H9 (cell line): ENCODE results near the gene ADGRD1. TPM values are rescaled to one million over a fixed set of nuclear protein-coding genes. Genes with fewer than 3 reads are reported as not detected.

ENCODE experiments used
- DNase-seq: peaks from one replicate; pipeline ENCODE4 v3.0.0-alpha.2; 2017
- H2AFZ ChIP-seq: one replicate; pipeline ENCODE4 v1.6.1; 2013; ENCODE audit warnings: mild to moderate bottlenecking, low read length, control low read depth, moderate library complexity
- H2AK5ac ChIP-seq: 2 replicates; pipeline ENCODE4 v1.6.1; 2013; ENCODE audit warnings: low read length, control low read depth, mixed read lengths; ENCODE audit not compliant: insufficient read length
- H2BK120ac ChIP-seq: one replicate; pipeline ENCODE4 v1.6.1; 2013; ENCODE audit warnings: low read depth, mild to moderate bottlenecking, low read length, control low read depth, inconsistent platforms; ENCODE audit not compliant: poor library complexity, severe bottlenecking
- H2BK12ac ChIP-seq: 2 replicates; pipeline ENCODE4 v1.6.1; 2013; ENCODE audit warnings: low read length, control low read depth, mixed read lengths, low read depth; ENCODE audit not compliant: insufficient read length
- H2BK15ac ChIP-seq: 2 replicates; pipeline ENCODE4 v1.6.1; 2013; ENCODE audit warnings: low read depth, low read length, control low read depth
- H2BK20ac ChIP-seq: one replicate; pipeline ENCODE4 v1.6.1; 2013; ENCODE audit warnings: low read depth, mild to moderate bottlenecking, low read length, control low read depth, inconsistent platforms; ENCODE audit not compliant: poor library complexity, severe bottlenecking
- H2BK5ac ChIP-seq: 2 replicates; pipeline ENCODE4 v1.6.1; 2013; ENCODE audit warnings: low read length, control low read depth, mixed read lengths; ENCODE audit not compliant: insufficient read length
- H3K14ac ChIP-seq: 2 replicates; pipeline ENCODE4 v1.6.1; 2013; ENCODE audit warnings: low read length, control low read depth; ENCODE audit not compliant: insufficient read depth
- H3K18ac ChIP-seq: 2 replicates; pipeline ENCODE4 v1.6.1; 2013; ENCODE audit warnings: low read depth, mild to moderate bottlenecking, mixed read lengths, low read length, control low read depth; ENCODE audit not compliant: insufficient read length
- H3K23ac ChIP-seq: 2 replicates; pipeline ENCODE4 v1.6.1; 2013; ENCODE audit warnings: low read length, control low read depth, mixed read lengths, low read depth; ENCODE audit not compliant: insufficient read length
- H3K23me2 ChIP-seq: 2 replicates; pipeline ENCODE4 v1.6.1; 2013; ENCODE audit warnings: low read depth, mild to moderate bottlenecking, mixed read lengths, low read length, control low read depth; ENCODE audit not compliant: insufficient read length, poor library complexity, severe bottlenecking
- H3K27ac ChIP-seq: 2 replicates; pipeline ENCODE4 v1.5.1; 2013; ENCODE audit warnings: low read length, control low read depth, mixed read lengths, low read depth; ENCODE audit not compliant: insufficient read length
- H3K27me3 ChIP-seq: 2 replicates; pipeline ENCODE4 v1.6.1; 2013; ENCODE audit warnings: low read length, control low read depth, inconsistent platforms; ENCODE audit not compliant: insufficient read depth
- H3K4ac ChIP-seq: 2 replicates; pipeline ENCODE4 v1.6.1; 2013; ENCODE audit warnings: low read depth, mild to moderate bottlenecking, control low read depth, inconsistent platforms, low read length, moderate library complexity
- H3K4me1 ChIP-seq: 2 replicates; pipeline ENCODE4 v1.6.1; 2013; ENCODE audit warnings: low read length, control low read depth, inconsistent platforms; ENCODE audit not compliant: insufficient read depth
- H3K4me2 ChIP-seq: 2 replicates; pipeline ENCODE4 v1.6.1; 2013; ENCODE audit warnings: low read length, control low read depth, mixed read lengths; ENCODE audit not compliant: insufficient read length, insufficient read depth
- H3K56ac ChIP-seq: 2 replicates; pipeline ENCODE4 v1.6.1; 2013; ENCODE audit warnings: low read depth, mild to moderate bottlenecking, mixed read lengths, low read length, control low read depth; ENCODE audit not compliant: insufficient read length
- H3K79me1 ChIP-seq: 2 replicates; pipeline ENCODE4 v1.6.1; 2013; ENCODE audit warnings: low read depth, mild to moderate bottlenecking, moderate library complexity, low read length, control low read depth, inconsistent platforms; ENCODE audit not compliant: insufficient read depth, poor library complexity, severe bottlenecking
- H3K79me2 ChIP-seq: 2 replicates; pipeline ENCODE4 v1.6.1; 2013; ENCODE audit warnings: low read length, control low read depth, inconsistent platforms; ENCODE audit not compliant: insufficient read depth
- H3K9ac ChIP-seq: 2 replicates; pipeline ENCODE4 v1.6.1; 2013; ENCODE audit warnings: low read length, control low read depth, mixed read lengths; ENCODE audit not compliant: insufficient read length; ENCODE audit errors: extremely low read depth
- H3K9me3 ChIP-seq: one replicate; pipeline ENCODE4 v1.6.1; 2013; ENCODE audit warnings: low read depth, low read length, inconsistent platforms; ENCODE audit not compliant: control insufficient read depth
- H3T11ph ChIP-seq: one replicate; pipeline ENCODE4 v1.6.1; 2013; ENCODE audit warnings: mild to moderate bottlenecking, low read length, control low read depth, inconsistent platforms
- H4K20me1 ChIP-seq: one replicate; pipeline ENCODE4 v1.6.1; 2013; ENCODE audit not compliant: control insufficient read depth, insufficient read length, insufficient read depth
- H4K5ac ChIP-seq: 2 replicates; pipeline ENCODE4 v1.6.1; 2013; ENCODE audit warnings: low read depth, mild to moderate bottlenecking, mixed read lengths, low read length, control low read depth; ENCODE audit not compliant: insufficient read length
- H4K8ac ChIP-seq: replicated peaks from 2 replicates; pipeline ENCODE4 v1.6.1; 2013; ENCODE audit warnings: low read length, control low read depth, mixed read lengths, low read depth; ENCODE audit not compliant: insufficient read length
- H4K91ac ChIP-seq: 2 replicates; pipeline ENCODE4 v1.6.1; 2013; ENCODE audit warnings: low read depth, mild to moderate bottlenecking, moderate library complexity, mixed read lengths, low read length, control low read depth; ENCODE audit not compliant: insufficient read length
- H3K27ac Mint-ChIP-seq, 3 experiments: 2 replicates in 2 of 3; 3 replicates in 1 of 3; pipeline ENCODE4 v1.8.0; 2020 to 2021; ENCODE audit warnings: mixed read lengths in 3 of 3, mild to moderate bottlenecking in 1 of 3, moderate library complexity in 1 of 3
- H3K27me3 Mint-ChIP-seq: 2 replicates; pipeline ENCODE4 v1.8.0; 2021; ENCODE audit warnings: low read depth, mild to moderate bottlenecking, moderate library complexity, mixed read lengths
- H3K36me3 Mint-ChIP-seq, 3 experiments: 2 replicates in 2 of 3; 3 replicates in 1 of 3; pipeline ENCODE4 v1.8.0; 2020 to 2021; ENCODE audit warnings: low read depth in 3 of 3, mixed read lengths in 3 of 3; ENCODE audit not compliant: insufficient read depth in 1 of 3
- H3K4me1 Mint-ChIP-seq, 2 experiments: 2 replicates each; pipeline ENCODE4 v1.8.0; 2020; ENCODE audit warnings: mixed read lengths in 2 of 2
- H3K4me3 Mint-ChIP-seq, 2 experiments: 2 replicates in 1 of 2; 3 replicates in 1 of 2; pipeline ENCODE4 v1.8.0; 2020 to 2021; ENCODE audit warnings: mild to moderate bottlenecking in 2 of 2, mixed read lengths in 2 of 2, moderate library complexity in 1 of 2
- H3K9me3 Mint-ChIP-seq, 2 experiments: 2 replicates in 1 of 2; 3 replicates in 1 of 2; pipeline ENCODE4 v1.8.0; 2020; ENCODE audit warnings: mild to moderate bottlenecking in 2 of 2, mixed read lengths in 2 of 2, moderate library complexity in 1 of 2
- CTCF ChIP-seq: fragments of 200-600 bp; sonication (generic); conservative IDR thresholded peaks from 3 replicates; pipeline ENCODE4 v1.8.0; 2021; ENCODE audit warnings: antibody characterized with exemption, mild to moderate bottlenecking
- WGBS: extraction: QIAGEN DNeasy Blood & Tissue Kit; methylation state at CpG from one replicate; pipeline ENCODE4 v1.1.7; 2013; ENCODE audit warnings: missing lambda C conversion rate, low lambda C conversion rate, mixed read lengths; ENCODE audit not compliant: insufficient read length; ENCODE audit errors: extremely low coverage; 5-methylcytosine and 5-hydroxymethylcytosine counted together
- total RNA-seq: library from RNA; stranded (reverse); gene quantifications from 2 replicates; pipeline ENCODE4 v1.2.1, GENCODE V29; 2021

The ADGRD1 gene
- total RNA-seq, 1 experiment from 2014 or later = 0.52 TPM

- Mint-ChIP-seq H3K4me3 (no peak overlapping the region), H3K27me3 (peaks cover 7% of the 10 kb centered on the region), H3K27ac (no peak overlapping the region), H3K9me3 (peaks cover 3% of the 10 kb centered on the region in 2 experiments; a peak in 2 of 5 replicates), H3K4me1 (0 out of 4 replicates have a peak, but pooled peaks cover 0 to 2% of the 10 kb centered on the region in 2 experiments), H3K36me3 (no peaks in the 10 kb centered on the region)
- Histone ChIP-seq H3K18ac (no peak overlapping the region), H3K4me2 (no peak overlapping the region), H2BK15ac (no peak overlapping the region), H2BK120ac (no peak overlapping the region), H4K5ac (no peak overlapping the region), H2AK5ac (no peak overlapping the region), H3K14ac (no peak overlapping the region), H2BK5ac (no peak overlapping the region), H4K20me1 (no peaks in the 10 kb centered on the region), H2AFZ (no peak overlapping the region), H3K27ac (no peak overlapping the region), H3K9me3 (no peaks in the 10 kb centered on the region), H3K4me1 (no peaks in the 10 kb centered on the region), H3K79me2 (no peaks in the 10 kb centered on the region), H3K23me2 (no peaks in the 10 kb centered on the region), H3K9ac (no peak overlapping the region), H3T11ph (no peak overlapping the region), H2BK12ac (no peak overlapping the region), H2BK20ac (no peak overlapping the region), H3K23ac (no peak overlapping the region), H3K4ac (no peak overlapping the region), H3K79me1 (no peaks in the 10 kb centered on the region), H4K91ac (no peak overlapping the region), H3K56ac (no peak overlapping the region), H4K8ac (no peak overlapping the region), H3K27me3 (no peaks in the 10 kb centered on the region)
- DNase-seq = peak; percentile 15
- no CpG with 5 or more reads among the region's 23 CpGs for WGBS
- no peak for TF ChIP-seq CTCF
These were observed 128.8 kb downstream of the ADGRD1 start for GRCh38 chr12:131082290-131083194.
